BE2C (cell line): ENCODE data around the gene OMP.
A peak's percentile ranks its signal among the peaks of the same experiment; 100 is the strongest.

ENCODE experiments used
- DNase-seq: peaks from one replicate; pipeline ENCODE4 v3.0.0-alpha.2; 2020
- H3K27me3 ChIP-seq: fragments of 250-450 bp; sonication (Bioruptor Pico); 2 replicates; pipeline ENCODE4 v1.5.1; 2020; ENCODE audit warnings: mild to moderate bottlenecking
- H3K36me3 ChIP-seq: fragments of 250-450 bp; sonication (Bioruptor Pico); 2 replicates; pipeline ENCODE4 v1.5.1; 2020; ENCODE audit warnings: mild to moderate bottlenecking
- H3K4me1 ChIP-seq: fragments of 250-450 bp; sonication (Bioruptor Pico); 2 replicates; pipeline ENCODE4 v1.5.1; 2020
- H3K4me3 ChIP-seq: 2 replicates; pipeline ENCODE4 v1.5.1; 2011; ENCODE audit warnings: low read depth, low read length
- H3K9me3 ChIP-seq: fragments of 250-450 bp; sonication (Bioruptor Pico); 2 replicates; pipeline ENCODE4 v1.5.1; 2020
- CTCF ChIP-seq: IDR thresholded peaks from 2 replicates; pipeline ENCODE4 v1.5.1; 2012; ENCODE audit warnings: mild to moderate bottlenecking, low read depth, low read length

The OMP gene

GRCh38 chr11:77115181-77115611 is 12.6 kb downstream of the OMP start:
- no peak overlapping the region for H3K4me3 ChIP-seq
- peak; percentile 35; the same call in 1 of the 2 replicates for TF ChIP-seq CTCF
- DNase-seq: no peak
- no peaks in the 10 kb centered on the region; the same call in 1 of the 2 replicates for H3K9me3 ChIP-seq
- H3K27me3 ChIP-seq: no peaks in the 10 kb centered on the region
- H3K4me1 ChIP-seq: no peaks in the 10 kb centered on the region
- H3K36me3 ChIP-seq: no peaks in the 10 kb centered on the region

DNA sequence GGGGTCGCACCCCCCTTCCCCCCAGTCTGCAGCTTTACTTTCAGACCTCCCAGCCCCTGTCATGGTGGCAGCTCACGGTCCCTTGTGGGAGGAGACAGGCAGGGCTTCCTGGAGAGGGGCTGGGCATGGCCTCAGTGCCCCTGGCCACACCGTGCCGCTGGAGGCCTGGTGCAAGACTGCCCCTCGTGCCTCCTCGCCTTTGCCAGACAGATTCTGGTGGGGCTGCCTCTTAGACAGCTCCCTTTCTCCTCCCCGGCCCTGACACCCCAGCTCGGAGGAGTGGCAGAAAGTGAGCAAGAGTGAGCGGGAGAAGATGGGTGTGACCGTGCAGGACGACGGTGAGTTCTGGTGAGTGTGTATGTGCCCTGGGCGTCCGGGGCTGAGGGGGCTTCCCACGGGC is 13.3 kb downstream of the OMP start:
- H3K9me3 ChIP-seq: no peaks in the 10 kb centered on the region; the same call in 1 of the 2 replicates
- no peak for TF ChIP-seq CTCF
- no peak overlapping the region for H3K4me3 ChIP-seq
- no peaks in the 10 kb centered on the region for H3K27me3 ChIP-seq
- no peaks in the 10 kb centered on the region for H3K4me1 ChIP-seq
- H3K36me3 ChIP-seq: no peaks in the 10 kb centered on the region
- no peak for DNase-seq

- no peaks in the 10 kb centered on the region for H3K4me1 ChIP-seq
- TF ChIP-seq CTCF: no peak
- no peaks in the 10 kb centered on the region for H3K27me3 ChIP-seq
- H3K9me3 ChIP-seq: no peaks in the 10 kb centered on the region; the same call in 1 of the 2 replicates
- no peaks in the 10 kb centered on the region for H3K36me3 ChIP-seq
- no peak overlapping the region for H3K4me3 ChIP-seq
- no peak for DNase-seq
Observed at GRCh38 chr11:77117492-77117891, 14.9 kb downstream of the OMP start.

DNA sequence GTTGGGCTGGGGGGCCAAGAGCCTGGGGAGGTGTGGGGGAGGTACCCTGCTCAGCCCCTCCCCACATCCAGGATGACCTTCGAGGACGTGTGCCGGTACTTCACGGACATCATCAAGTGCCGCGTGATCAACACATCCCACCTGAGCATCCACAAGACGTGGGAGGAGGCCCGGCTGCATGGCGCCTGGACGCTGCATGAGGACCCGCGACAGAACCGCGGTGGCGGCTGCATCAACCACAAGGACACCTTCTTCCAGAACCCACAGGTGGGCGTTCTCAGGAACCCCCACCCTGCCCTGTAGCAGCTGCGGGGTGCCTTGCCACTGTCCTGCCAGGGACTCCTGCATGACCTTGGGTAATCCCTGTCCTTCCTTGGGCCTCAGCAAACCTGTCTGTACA is 15.4 kb downstream of the OMP start:
- Histone ChIP-seq H3K4me1 (no peaks in the 10 kb centered on the region), H3K9me3 (no peaks in the 10 kb centered on the region; the same call in 1 of the 2 replicates), H3K4me3 (no peak overlapping the region), H3K27me3 (no peaks in the 10 kb centered on the region), H3K36me3 (no peaks in the 10 kb centered on the region)
- no peak for TF ChIP-seq CTCF
- no peak for DNase-seq

DNA sequence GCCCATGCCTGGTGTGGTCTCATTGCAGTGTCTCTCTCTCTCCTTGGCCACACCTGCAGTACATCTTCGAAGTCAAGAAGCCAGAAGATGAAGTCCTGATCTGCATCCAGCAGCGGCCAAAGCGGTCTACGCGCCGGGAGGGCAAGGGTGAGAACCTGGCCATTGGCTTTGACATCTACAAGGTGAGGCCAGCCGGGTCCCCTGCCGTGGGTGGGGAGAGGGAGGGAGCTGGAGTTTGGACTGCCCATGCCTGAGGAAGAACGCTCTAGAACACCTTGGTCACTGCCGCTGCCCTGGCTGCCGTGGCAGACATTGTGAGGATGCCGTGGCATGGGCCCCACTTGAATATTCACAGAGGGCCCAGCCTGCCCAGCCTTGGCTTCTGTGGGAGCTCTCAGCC is 16.3 kb downstream of the OMP start:
- no peak for DNase-seq
- Histone ChIP-seq H3K4me3 (no peak overlapping the region), H3K27me3 (no peaks in the 10 kb centered on the region), H3K4me1 (no peaks in the 10 kb centered on the region), H3K36me3 (no peaks in the 10 kb centered on the region), H3K9me3 (no peaks in the 10 kb centered on the region; the same call in 1 of the 2 replicates)
- no peak for TF ChIP-seq CTCF

DNA sequence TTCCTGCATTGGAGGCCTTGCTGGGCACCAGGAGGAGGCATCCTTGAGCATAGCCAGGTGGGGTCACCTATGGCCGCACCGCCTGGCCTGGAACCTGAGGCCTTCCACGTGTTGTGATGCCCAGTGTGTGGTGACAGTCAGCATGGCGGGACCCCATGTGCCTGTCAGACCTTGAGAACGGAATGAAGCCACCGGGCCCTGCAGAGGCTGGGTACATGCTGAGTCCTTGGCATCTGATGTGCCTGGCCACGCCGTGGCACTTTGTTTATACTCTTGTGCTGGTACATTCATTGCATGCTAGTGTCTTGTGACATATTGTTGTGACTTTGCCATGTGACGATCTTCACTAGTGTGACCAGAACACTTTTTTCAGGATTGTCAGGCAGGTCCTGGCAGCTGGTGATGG is 16.9 kb downstream of the OMP start:
- no peaks in the 10 kb centered on the region for H3K4me1 ChIP-seq
- DNase-seq: no peak
- H3K4me3 ChIP-seq: no peak overlapping the region
- no peak for TF ChIP-seq CTCF
- no peaks in the 10 kb centered on the region for H3K36me3 ChIP-seq
- no peaks in the 10 kb centered on the region; the same call in 1 of the 2 replicates for H3K9me3 ChIP-seq
- no peaks in the 10 kb centered on the region for H3K27me3 ChIP-seq
